BLaER1 treated with 17β-estradiol and CSF1 and Interleukin-3, amounts not matched to agents 10 nM and 100 nM (cell line): ENCODE measurements around the gene TRPC6.
"Not testable (repeated sequence)": the region's sequence is repeated elsewhere in the genome, so short reads cannot be mapped to it uniquely, and the experiment has no call there.

Experiments used
- H3K27ac ChIP-seq, 11 experiments: shearing (Covaris generic); formaldehyde crosslinking; 2 replicates each; pipeline ENCODE4 v1.8.1; 2022
- H3K27me3 ChIP-seq, 11 experiments: shearing (Covaris generic); formaldehyde crosslinking; 2 replicates each; pipeline ENCODE4 v1.8.1; 2022
- H3K36me3 ChIP-seq, 11 experiments: shearing (Covaris generic); formaldehyde crosslinking; 2 replicates each; pipeline ENCODE4 v1.8.1; 2022
- H3K4me1 ChIP-seq, 10 experiments: shearing (Covaris generic); formaldehyde crosslinking; 2 replicates each; pipeline ENCODE4 v1.8.1; 2022
- H3K4me2 ChIP-seq, 11 experiments: shearing (Covaris generic); formaldehyde crosslinking; 2 replicates each; pipeline ENCODE4 v1.8.1; 2022
- H3K4me3 ChIP-seq, 10 experiments: shearing (Covaris generic); formaldehyde crosslinking; 2 replicates each; pipeline ENCODE4 v1.8.1; 2022
- H3K9ac ChIP-seq, 11 experiments: shearing (Covaris generic); formaldehyde crosslinking; 2 replicates each; pipeline ENCODE4 v1.8.1; 2022
- H3K9me3 ChIP-seq, 11 experiments: shearing (Covaris generic); formaldehyde crosslinking; replicated peaks in 1 of 11; 2 replicates each; pipeline ENCODE4 v1.8.1; 2022
- H4K20me1 ChIP-seq, 11 experiments: shearing (Covaris generic); formaldehyde crosslinking; 2 replicates each; pipeline ENCODE4 v1.8.1; 2022
- Cebpa-rat ChIP-seq, 11 experiments: shearing (Covaris generic); IDR thresholded peaks; 2 replicates each; pipeline ENCODE4 v1.8.1; 2022

The TRPC6 gene

DNA sequence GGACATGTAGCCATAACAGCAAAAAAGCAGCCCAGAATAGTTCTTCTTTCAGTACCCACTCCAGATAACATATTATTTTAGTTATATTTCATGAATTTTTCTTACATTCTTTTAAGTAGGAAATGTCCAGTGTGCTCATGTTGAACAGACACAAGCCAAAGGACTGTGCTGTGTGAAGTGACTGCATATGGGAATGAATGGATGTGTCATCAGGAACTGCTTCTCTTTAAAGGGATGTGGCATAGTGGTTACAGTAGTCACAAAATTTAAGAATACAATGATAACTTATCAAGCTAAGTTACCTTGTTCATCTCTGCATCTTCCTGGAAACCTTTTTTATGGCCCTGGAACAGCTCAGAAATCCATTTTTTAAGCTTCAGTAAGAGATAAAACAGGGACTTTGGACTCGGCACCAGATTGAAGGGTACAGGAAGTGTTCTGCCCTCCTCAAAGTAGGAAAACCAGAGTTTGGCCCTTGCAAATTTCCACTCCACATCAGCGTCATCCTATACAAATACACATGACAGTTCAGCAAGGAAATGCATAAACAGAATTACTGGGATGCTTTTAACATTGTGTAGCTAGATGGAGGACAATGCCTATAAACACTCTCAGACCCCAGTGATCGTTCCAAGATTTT, 112.8 kb downstream of the TRPC6 start:
- H4K20me1 ChIP-seq: no peaks in the 10 kb centered on the region
- no peak for TF ChIP-seq Cebpa-rat (IDR thresholded peaks at IDR 0.05)
- no peak overlapping the region for H3K4me3 ChIP-seq
- peaks cover 0 to 28% (median 0%) of the 10 kb centered on the region in 10 experiments; a peak in 5 of 20 replicates for H3K4me1 ChIP-seq
- no peaks in the 10 kb centered on the region for H3K36me3 ChIP-seq
- no peaks in the 10 kb centered on the region for H3K9me3 ChIP-seq
- no peak overlapping the region for H3K27ac ChIP-seq
- H3K9ac ChIP-seq: no peak overlapping the region
- H3K4me2 ChIP-seq: no peak overlapping the region
- H3K27me3 ChIP-seq: no peaks in the 10 kb centered on the region

DNA sequence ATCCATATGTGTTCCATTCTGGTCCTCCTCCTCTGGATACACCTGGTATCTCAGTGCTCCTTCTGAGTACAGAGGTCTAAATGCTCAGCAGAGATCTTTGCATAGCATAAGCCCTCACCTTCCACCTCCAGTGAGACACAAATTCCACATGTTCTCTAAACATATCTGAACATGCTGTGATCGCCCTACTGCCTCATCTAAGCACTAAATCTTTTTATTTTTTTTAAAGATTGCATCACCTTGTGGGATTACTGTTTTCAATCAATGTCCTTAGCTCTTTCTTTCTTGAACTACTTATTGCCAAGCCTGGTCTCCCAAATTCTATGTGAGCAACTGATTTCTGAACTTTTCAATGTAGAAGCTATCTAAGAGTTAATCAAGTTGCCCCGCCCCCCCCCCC, 113.4 kb downstream of the TRPC6 start:
- H3K4me2 ChIP-seq: peak overlapping the region in 2 of 11 experiments; percentile 29 to 57; a peak in 1 of 22 replicates
- H3K27me3 ChIP-seq: no peaks in the 10 kb centered on the region
- H3K36me3 ChIP-seq: no peaks in the 10 kb centered on the region
- no peak overlapping the region for H3K9ac ChIP-seq
- H3K27ac ChIP-seq: no peak overlapping the region
- peaks cover 0 to 28% (median 0%) of the 10 kb centered on the region in 10 experiments; a peak in 5 of 20 replicates for H3K4me1 ChIP-seq
- no peaks in the 10 kb centered on the region for H4K20me1 ChIP-seq
- H3K9me3 ChIP-seq: no peaks in the 10 kb centered on the region
- no peak for TF ChIP-seq Cebpa-rat (IDR thresholded peaks at IDR 0.05)
- H3K4me3 ChIP-seq: no peak overlapping the region

DNA sequence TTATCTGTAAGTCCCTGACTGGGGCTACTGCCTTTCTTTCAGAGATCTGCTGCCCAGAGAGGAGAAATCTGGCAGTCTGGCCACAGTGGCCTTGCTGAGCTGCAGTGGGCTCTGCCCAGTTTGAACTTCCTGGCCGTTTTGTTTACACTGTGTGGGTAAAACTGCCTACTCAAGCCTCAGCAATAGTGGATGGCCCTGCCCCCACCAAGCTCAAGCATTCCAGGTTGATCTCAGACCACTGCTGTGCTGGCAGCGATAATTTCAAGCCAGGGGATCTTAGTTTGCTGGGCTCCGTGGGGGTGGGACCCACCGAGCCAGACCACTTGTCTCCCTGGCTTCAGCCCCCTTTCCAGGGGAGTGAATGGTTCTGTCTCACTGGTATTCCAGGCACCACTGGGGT, 117.5 kb downstream of the TRPC6 start:
- TF ChIP-seq Cebpa-rat (IDR thresholded peaks at IDR 0.05): no peak
- no peak overlapping the region for H3K4me2 ChIP-seq
- H3K4me3 ChIP-seq: no peak overlapping the region
- H4K20me1 ChIP-seq: no peaks in the 10 kb centered on the region
- H3K27me3 ChIP-seq: no peaks in the 10 kb centered on the region
- H3K36me3 ChIP-seq: no peaks in the 10 kb centered on the region
- no peaks in the 10 kb centered on the region for H3K9me3 ChIP-seq
- no peak overlapping the region for H3K9ac ChIP-seq
- H3K4me1 ChIP-seq: peaks cover 0 to 7% (median 0%) of the 10 kb centered on the region in 10 experiments; a peak in 5 of 20 replicates
- H3K27ac ChIP-seq: no peak overlapping the region

DNA sequence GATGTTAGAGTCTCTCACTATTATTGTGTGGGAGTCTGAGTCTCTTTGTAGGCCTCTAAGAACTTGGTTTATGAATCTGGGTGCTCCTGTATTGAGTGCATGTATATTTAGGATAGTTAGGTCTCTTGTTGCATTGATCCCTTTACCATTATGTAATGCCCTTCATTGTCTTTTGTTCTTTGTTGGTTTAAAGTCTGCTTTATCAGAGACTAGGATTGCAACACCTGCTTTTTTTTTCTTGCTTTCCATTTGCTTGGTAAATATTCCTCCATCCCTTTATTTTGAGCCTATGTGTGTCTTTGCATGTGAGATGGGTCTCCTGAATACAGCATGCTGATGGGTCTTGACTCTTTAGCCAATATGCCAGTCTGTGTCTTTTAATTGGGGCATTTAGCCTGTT, 119.4 kb downstream of the TRPC6 start:
- not testable (repeated sequence) for H3K4me2 ChIP-seq, H3K4me1 ChIP-seq, H3K27ac ChIP-seq

DNA sequence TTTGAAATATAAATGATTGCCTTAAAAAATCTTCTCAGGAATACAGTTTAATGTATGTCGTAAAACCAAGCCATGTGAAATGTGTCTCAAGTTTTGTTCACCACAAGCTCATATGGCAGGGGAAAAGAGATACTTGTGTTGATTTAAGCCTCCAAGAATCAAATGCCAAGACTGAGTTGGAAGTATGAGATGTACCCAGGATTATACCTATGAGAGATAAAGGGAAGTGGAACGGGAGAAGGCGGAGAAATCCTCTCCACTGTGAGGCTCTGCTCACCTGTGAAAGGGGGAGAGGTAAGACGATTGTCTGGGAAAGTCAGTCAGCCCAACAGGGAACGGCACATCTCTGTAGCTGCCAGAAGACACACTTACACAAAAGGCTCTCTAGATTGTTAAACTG, 124.8 kb downstream of the TRPC6 start:
- Histone ChIP-seq H3K9ac (no peak overlapping the region), H3K4me1 (no peaks in the 10 kb centered on the region), H3K27ac (no peak overlapping the region), H3K9me3 (no peaks in the 10 kb centered on the region), H3K4me2 (no peak overlapping the region), H4K20me1 (no peaks in the 10 kb centered on the region), H3K27me3 (no peaks in the 10 kb centered on the region), H3K36me3 (no peaks in the 10 kb centered on the region), H3K4me3 (no peak overlapping the region)
- TF ChIP-seq Cebpa-rat (IDR thresholded peaks at IDR 0.05): no peak

More for the DNA sequence above, 119.4 kb downstream of the TRPC6 start:
- H3K27me3 ChIP-seq, H3K9ac ChIP-seq, H3K4me3 ChIP-seq, H4K20me1 ChIP-seq, H3K9me3 ChIP-seq, H3K36me3 ChIP-seq: not testable (repeated sequence)

DNA sequence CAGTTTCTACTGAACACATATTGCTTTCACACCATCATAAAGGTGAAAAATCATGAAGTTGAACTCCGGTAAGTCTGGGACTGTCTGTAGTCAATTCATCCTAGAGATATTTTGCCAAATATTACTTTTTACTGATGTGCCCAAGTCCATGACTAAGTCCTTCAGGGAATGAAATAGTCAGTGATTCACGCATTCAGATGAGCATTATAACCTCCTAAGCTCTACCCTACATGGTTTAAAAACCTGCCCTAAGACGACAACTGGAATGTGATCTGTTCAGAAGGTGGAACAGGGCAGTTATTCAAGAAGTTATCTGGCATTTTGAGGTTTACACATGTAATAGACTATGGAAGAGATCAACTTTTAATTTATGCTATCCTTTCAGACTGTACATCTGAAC, 125.6 kb downstream of the TRPC6 start:
- Histone ChIP-seq H3K9ac (no peak overlapping the region), H3K4me3 (no peak overlapping the region), H3K9me3 (no peaks in the 10 kb centered on the region), H3K27me3 (no peaks in the 10 kb centered on the region), H3K4me1 (no peaks in the 10 kb centered on the region), H3K36me3 (no peaks in the 10 kb centered on the region), H4K20me1 (no peaks in the 10 kb centered on the region), H3K4me2 (no peak overlapping the region), H3K27ac (no peak overlapping the region)
- no peak for TF ChIP-seq Cebpa-rat (IDR thresholded peaks at IDR 0.05)

DNA sequence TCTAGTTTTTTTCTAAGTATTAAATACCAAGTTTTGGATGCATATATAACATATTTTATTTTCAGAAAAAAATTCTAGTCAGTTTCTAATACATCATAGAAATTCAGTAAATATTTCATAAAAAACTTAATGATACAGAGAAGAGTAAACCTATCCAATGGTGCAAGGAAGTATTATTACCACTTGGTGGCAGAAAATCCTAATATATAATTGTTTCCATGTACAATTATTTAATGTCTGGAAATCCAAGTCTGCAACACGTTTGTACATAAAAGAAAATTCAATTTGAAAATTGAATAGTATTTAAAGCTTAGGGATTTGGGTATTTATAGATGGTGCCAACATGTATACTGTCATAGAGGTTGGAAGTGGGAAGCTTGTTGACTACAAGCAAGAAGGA, 127.0 kb downstream of the TRPC6 start:
- no peak overlapping the region for H3K4me3 ChIP-seq
- H3K27ac ChIP-seq: no peak overlapping the region
- no peaks in the 10 kb centered on the region for H3K4me1 ChIP-seq
- TF ChIP-seq Cebpa-rat (IDR thresholded peaks at IDR 0.05): no peak
- no peaks in the 10 kb centered on the region for H3K36me3 ChIP-seq
- H4K20me1 ChIP-seq: no peaks in the 10 kb centered on the region
- no peak overlapping the region for H3K9ac ChIP-seq
- no peak overlapping the region for H3K4me2 ChIP-seq
- no peaks in the 10 kb centered on the region for H3K9me3 ChIP-seq
- no peaks in the 10 kb centered on the region for H3K27me3 ChIP-seq

DNA sequence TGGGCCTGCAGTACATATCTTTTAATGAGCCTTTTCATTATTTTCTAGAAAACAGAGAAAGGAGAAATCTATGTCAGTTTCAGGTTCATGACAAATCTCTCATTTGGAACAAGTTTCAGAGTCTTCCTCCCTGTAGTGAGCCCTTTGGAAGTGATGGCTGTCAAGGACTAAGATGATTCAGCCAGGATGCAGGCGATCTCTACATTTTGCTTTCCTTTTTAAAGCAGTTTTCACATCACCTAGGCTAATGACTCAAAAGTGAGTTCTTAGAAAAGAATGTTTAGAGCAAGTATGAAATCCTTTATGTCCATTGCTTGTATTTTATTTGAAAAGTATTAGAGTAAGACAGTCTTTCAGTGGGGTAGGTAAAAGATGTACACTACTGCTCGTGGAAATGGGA, 130.1 kb downstream of the TRPC6 start:
- Histone ChIP-seq H3K36me3 (no peaks in the 10 kb centered on the region), H3K27me3 (no peaks in the 10 kb centered on the region), H3K9ac (no peak overlapping the region), H3K4me2 (no peak overlapping the region), H3K4me3 (no peak overlapping the region), H4K20me1 (no peaks in the 10 kb centered on the region), H3K4me1 (peaks cover 0 to 4% (median 0%) of the 10 kb centered on the region in 10 experiments; a peak in 1 of 20 replicates), H3K27ac (no peak overlapping the region), H3K9me3 (no peaks in the 10 kb centered on the region)
- TF ChIP-seq Cebpa-rat (IDR thresholded peaks at IDR 0.05): no peak

DNA sequence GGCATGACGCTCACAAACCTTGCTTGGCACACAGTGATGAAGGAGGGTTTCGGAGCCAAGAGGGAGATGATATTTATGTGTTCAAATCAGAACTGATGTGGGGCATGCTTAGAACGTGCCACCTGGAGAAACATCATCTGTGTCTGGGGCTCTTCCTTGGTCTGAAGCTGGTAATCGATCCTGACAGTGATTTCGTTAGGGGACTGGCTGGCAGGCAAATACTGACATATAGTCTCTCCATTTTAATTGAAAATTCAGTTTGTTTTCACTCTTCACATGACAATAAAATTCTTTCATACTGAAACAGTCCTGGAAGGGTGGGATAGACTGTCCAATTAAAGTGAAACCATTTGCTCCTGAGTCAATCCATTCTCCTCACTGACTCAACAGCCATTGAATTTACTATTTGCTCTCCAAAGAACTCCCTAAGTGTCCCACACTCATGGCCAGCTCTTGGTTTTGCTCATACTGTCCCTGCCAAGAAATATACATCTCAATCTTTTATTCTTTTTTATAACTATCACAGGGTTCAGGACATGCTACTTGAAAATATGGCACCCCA, 134.8 kb downstream of the TRPC6 start:
- no peak for TF ChIP-seq Cebpa-rat (IDR thresholded peaks at IDR 0.05)
- no peak overlapping the region for H3K4me2 ChIP-seq
- H4K20me1 ChIP-seq: no peaks in the 10 kb centered on the region
- no peak overlapping the region for H3K9ac ChIP-seq
- peaks cover 0 to 4% (median 0%) of the 10 kb centered on the region in 10 experiments; a peak in 1 of 20 replicates for H3K4me1 ChIP-seq
- H3K36me3 ChIP-seq: no peaks in the 10 kb centered on the region
- no peaks in the 10 kb centered on the region for H3K9me3 ChIP-seq
- H3K4me3 ChIP-seq: no peak overlapping the region
- no peaks in the 10 kb centered on the region for H3K27me3 ChIP-seq
- H3K27ac ChIP-seq: no peak overlapping the region

DNA sequence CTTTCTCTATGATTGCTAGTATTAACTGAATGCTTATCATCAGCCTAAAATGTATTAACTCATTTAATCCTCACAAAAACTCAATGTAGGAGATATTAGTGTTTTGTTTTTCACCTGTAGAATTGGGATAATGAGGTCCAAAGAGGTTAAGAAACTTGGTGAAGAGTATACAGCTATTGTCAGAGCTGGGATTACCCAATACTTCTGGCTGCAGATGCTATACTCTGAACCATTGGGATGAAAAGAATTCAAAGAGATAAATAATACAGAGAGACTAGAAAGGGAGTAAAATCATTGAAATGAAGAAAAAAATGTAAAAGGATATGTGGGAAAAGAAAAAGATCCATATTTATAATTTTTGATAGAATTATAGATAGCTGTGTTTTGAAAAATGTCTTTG, 137.1 kb downstream of the TRPC6 start:
- H3K9ac ChIP-seq: no peak overlapping the region
- H4K20me1 ChIP-seq: no peaks in the 10 kb centered on the region
- H3K4me3 ChIP-seq: no peak overlapping the region
- no peak for TF ChIP-seq Cebpa-rat (IDR thresholded peaks at IDR 0.05)
- H3K27me3 ChIP-seq: no peaks in the 10 kb centered on the region
- H3K4me2 ChIP-seq: no peak overlapping the region
- H3K4me1 ChIP-seq: peaks cover 0 to 4% (median 0%) of the 10 kb centered on the region in 10 experiments; a peak in 1 of 20 replicates
- H3K27ac ChIP-seq: no peak overlapping the region
- H3K9me3 ChIP-seq: no peaks in the 10 kb centered on the region
- no peaks in the 10 kb centered on the region for H3K36me3 ChIP-seq
